HepG2 (cell line): ENCODE results near the gene ZNF593OS. TPM values are rescaled to one million over a fixed set of nuclear protein-coding genes. Genes with fewer than 3 reads are reported as not detected.
A peak's percentile ranks its signal among the peaks of the same experiment; 100 is the strongest.

Experiments used
- AGO2 ChIP-seq: fragments of 200-400 bp; formaldehyde crosslinking; optimal IDR thresholded peaks from 2 replicates; pipeline ENCODE3; 2017; ENCODE audit warnings: mild to moderate bottlenecking, low read depth, low read length, moderate library complexity
- CHD2 ChIP-seq: IDR thresholded peaks from 2 replicates; pipeline ENCODE4 v1.6.1; 2011; ENCODE audit warnings: low read depth, low read length, improper control_type of control experiment
- EP300 ChIP-seq, 3 experiments: sonication (generic) in 1 of 3; formaldehyde crosslinking in 1 of 3; IDR thresholded peaks; 2 replicates each; pipeline versions ENCODE4 v1.5.1 to v1.6.1; 2011 to 2020; ENCODE audit warnings: low read depth in 2 of 3, low read length in 2 of 3, borderline replicate concordance in 1 of 3, improper control_type of control experiment in 1 of 3, mild to moderate bottlenecking in 1 of 3, missing genetic modification reagents in 1 of 3, moderate library complexity in 1 of 3
- ETV5 ChIP-seq: IDR thresholded peaks from 2 replicates; pipeline ENCODE4 v1.6.1; 2018; ENCODE audit warnings: missing biosample characterization, missing genetic modification reagents, inconsistent platforms, borderline replicate concordance
- FOXA3 ChIP-seq: IDR thresholded peaks from 2 replicates; pipeline ENCODE4 v1.6.1; 2016; ENCODE audit warnings: missing genetic modification reagents, missing compliant biosample characterization
- GTF2F1 ChIP-seq: fragments of 150-350 bp; IDR thresholded peaks from 2 replicates; pipeline ENCODE4 v1.6.1; 2014; ENCODE audit warnings: low read length
- KDM1A ChIP-seq: IDR thresholded peaks from 2 replicates; pipeline ENCODE4 v1.6.1; 2016; ENCODE audit warnings: missing compliant biosample characterization
- MAF1 ChIP-seq: sonication (generic); formaldehyde crosslinking; IDR thresholded peaks from 2 replicates; pipeline ENCODE4 v1.5.0; 2020; ENCODE audit warnings: missing genetic modification reagents, borderline replicate concordance
- NFKBIZ ChIP-seq: IDR thresholded peaks from 2 replicates; pipeline ENCODE4 v1.6.1; 2018; ENCODE audit warnings: missing genetic modification reagents, missing compliant biosample characterization
- PAWR ChIP-seq: sonication (generic); formaldehyde crosslinking; IDR thresholded peaks from 2 replicates; pipeline ENCODE4 v1.4.0; 2020; ENCODE audit warnings: missing genetic modification reagents, mild to moderate bottlenecking, borderline replicate concordance
- RAD21 ChIP-seq: fragments of 450-650 bp; formaldehyde crosslinking; IDR thresholded peaks from 2 replicates; pipeline ENCODE4 v1.5.0; 2020; ENCODE audit warnings: mild to moderate bottlenecking
- XBP1 ChIP-seq: sonication (generic); formaldehyde crosslinking; IDR thresholded peaks from 2 replicates; pipeline ENCODE4 v1.5.0; 2020; ENCODE audit warnings: missing genetic modification reagents
- ZEB1 ChIP-seq: IDR thresholded peaks from 2 replicates; pipeline ENCODE4 v1.6.1; 2012; ENCODE audit warnings: mild to moderate bottlenecking, low read depth, inconsistent platforms; ENCODE audit not compliant: insufficient replicate concordance
- ZFAT ChIP-seq: sonication (generic); formaldehyde crosslinking; conservative IDR thresholded peaks from 2 replicates; pipeline ENCODE4 v1.8.1; 2023; ENCODE audit warnings: missing genetic modification reagents, inconsistent platforms
- ZFP37 ChIP-seq: sonication (generic); formaldehyde crosslinking; IDR thresholded peaks from 2 replicates; pipeline ENCODE4 v1.4.0; 2020; ENCODE audit warnings: missing genetic modification reagents, borderline replicate concordance
- ZNF101 ChIP-seq: sonication (generic); formaldehyde crosslinking; IDR thresholded peaks from 2 replicates; pipeline ENCODE4 v1.4.0; 2020; ENCODE audit warnings: mild to moderate bottlenecking, low read depth, missing genetic modification reagents, borderline replicate concordance
- ZNF160 ChIP-seq: sonication (generic); formaldehyde crosslinking; IDR thresholded peaks from 2 replicates; pipeline ENCODE4 v1.8.0; 2022; ENCODE audit warnings: mild to moderate bottlenecking, inconsistent platforms, missing genetic modification reagents
- ZNF224 ChIP-seq: sonication (generic); formaldehyde crosslinking; IDR thresholded peaks from 2 replicates; pipeline ENCODE4 v1.5.0; 2020; ENCODE audit warnings: mild to moderate bottlenecking, missing genetic modification reagents
- ZNF274 ChIP-seq: sonication (generic); formaldehyde crosslinking; IDR thresholded peaks from 2 replicates; pipeline ENCODE4 v1.5.1; 2020; ENCODE audit warnings: mild to moderate bottlenecking, missing genetic modification reagents
- ZNF503 ChIP-seq: sonication (generic); formaldehyde crosslinking; IDR thresholded peaks from 2 replicates; pipeline ENCODE4 v1.4.0; 2020; ENCODE audit warnings: missing genetic modification reagents
- ZNF510 ChIP-seq: sonication (generic); formaldehyde crosslinking; IDR thresholded peaks from 2 replicates; pipeline ENCODE4 v1.4.0; 2020; ENCODE audit warnings: low read depth, mild to moderate bottlenecking, missing genetic modification reagents
- ZNF629 ChIP-seq: sonication (generic); formaldehyde crosslinking; conservative IDR thresholded peaks from 2 replicates; pipeline ENCODE4 v1.5.0; 2020; ENCODE audit warnings: missing genetic modification reagents
- ZNF7 ChIP-seq: IDR thresholded peaks from 2 replicates; pipeline ENCODE4 v1.6.1; 2016; ENCODE audit warnings: missing biosample characterization, missing genetic modification reagents
- ZNF747 ChIP-seq: sonication (generic); formaldehyde crosslinking; IDR thresholded peaks from 2 replicates; pipeline ENCODE4 v1.8.1; 2023; ENCODE audit warnings: missing genetic modification reagents, mild to moderate bottlenecking, borderline replicate concordance
- ZNF772 ChIP-seq: sonication (generic); formaldehyde crosslinking; IDR thresholded peaks from 2 replicates; pipeline ENCODE4 v1.5.0; 2020; ENCODE audit warnings: mild to moderate bottlenecking, missing genetic modification reagents
- polyA plus RNA-seq, 8 experiments: library from polyadenylated mRNA; depleted of rRNA in 3 of 8; stranded (reverse) in 7 of 8; unstranded in 1 of 8; fragments of >200 nt; fragmentation: Illumina TruSeq in 4 of 8; extraction: Trizol in 4 of 8; gene quantifications; 2 replicates each; pipeline versions ENCODE4 v1.2.1 to v1.2.3, GENCODE V29; 2011 to 2016; ENCODE audit warnings: low read depth in 4 of 8, missing spikeins in 1 of 8, mixed read lengths in 1 of 8; ENCODE audit not compliant: insufficient read depth in 1 of 8
- total RNA-seq, 5 experiments: library from RNA; depleted of rRNA; stranded (reverse); fragments of >200 nt; fragmentation: Illumina TruSeq; extraction: Trizol; gene quantifications; 2 replicates each; pipeline ENCODE4 v1.2.3, GENCODE V29; 2016; ENCODE audit warnings: low read depth in 1 of 5
- TF ChIP-seq, protein P1 (sequence below): IDR thresholded peaks from 2 replicates; pipeline ENCODE4 v1.6.1; 2012; ENCODE audit warnings: low read length, improper control_type of control experiment
- TF ChIP-seq, protein P2 (sequence below): sonication (generic); IDR thresholded peaks from 2 replicates; pipeline ENCODE4 v1.6.1; 2016; ENCODE audit warnings: low read depth, borderline replicate concordance

The ZNF593OS gene
- total and polyA plus RNA-seq, 2 of the 13 experiments (the other 11 are each of a cell fraction or from before 2014, with no cell fraction given) = not detected

- TF ChIP-seq ZNF503 (CRISPR knock-in tag) (no peak), ZNF7 (CRISPR knock-in tag) (no peak), ZNF629 (CRISPR knock-in tag) (no peak), MAF1 (no peak), XBP1 (no peak), AGO2 (no peak), ZEB1 (peak; percentile 83), EP300 (IDR thresholded peaks at IDR 0.05; ENCODE audit: low read depth in 2 of 2, low read length in 2 of 2) (no peak), EP300 (CRISPR knock-in tag; IDR thresholded peaks at IDR 0.05; ENCODE audit: borderline replicate concordance) (no peak), ZNF160 (no peak), PAWR (CRISPR knock-in tag) (no peak), ZNF224 (no peak), ZNF510 (CRISPR knock-in tag) (no peak), ZFP37 (CRISPR knock-in tag) (no peak), KDM1A (CRISPR knock-in tag) (no peak), RAD21 (CRISPR knock-in tag) (no peak), ETV5 (peak; percentile 47; the same call in 1 of the 2 replicates), ZNF101 (CRISPR knock-in tag) (no peak), ZNF274 (no peak), CHD2 (no peak), ZNF772 (no peak), ZNF747 (CRISPR knock-in tag) (no peak), GTF2F1 (no peak), ZFAT (CRISPR knock-in tag) (0 out of 2 replicates have a peak, but pooled peaks have one; percentile 42), NFKBIZ (no peak), FOXA3 (CRISPR knock-in tag) (peak; percentile 12; the same call in 1 of the 2 replicates)
- TF ChIP-seq, protein P1, sequence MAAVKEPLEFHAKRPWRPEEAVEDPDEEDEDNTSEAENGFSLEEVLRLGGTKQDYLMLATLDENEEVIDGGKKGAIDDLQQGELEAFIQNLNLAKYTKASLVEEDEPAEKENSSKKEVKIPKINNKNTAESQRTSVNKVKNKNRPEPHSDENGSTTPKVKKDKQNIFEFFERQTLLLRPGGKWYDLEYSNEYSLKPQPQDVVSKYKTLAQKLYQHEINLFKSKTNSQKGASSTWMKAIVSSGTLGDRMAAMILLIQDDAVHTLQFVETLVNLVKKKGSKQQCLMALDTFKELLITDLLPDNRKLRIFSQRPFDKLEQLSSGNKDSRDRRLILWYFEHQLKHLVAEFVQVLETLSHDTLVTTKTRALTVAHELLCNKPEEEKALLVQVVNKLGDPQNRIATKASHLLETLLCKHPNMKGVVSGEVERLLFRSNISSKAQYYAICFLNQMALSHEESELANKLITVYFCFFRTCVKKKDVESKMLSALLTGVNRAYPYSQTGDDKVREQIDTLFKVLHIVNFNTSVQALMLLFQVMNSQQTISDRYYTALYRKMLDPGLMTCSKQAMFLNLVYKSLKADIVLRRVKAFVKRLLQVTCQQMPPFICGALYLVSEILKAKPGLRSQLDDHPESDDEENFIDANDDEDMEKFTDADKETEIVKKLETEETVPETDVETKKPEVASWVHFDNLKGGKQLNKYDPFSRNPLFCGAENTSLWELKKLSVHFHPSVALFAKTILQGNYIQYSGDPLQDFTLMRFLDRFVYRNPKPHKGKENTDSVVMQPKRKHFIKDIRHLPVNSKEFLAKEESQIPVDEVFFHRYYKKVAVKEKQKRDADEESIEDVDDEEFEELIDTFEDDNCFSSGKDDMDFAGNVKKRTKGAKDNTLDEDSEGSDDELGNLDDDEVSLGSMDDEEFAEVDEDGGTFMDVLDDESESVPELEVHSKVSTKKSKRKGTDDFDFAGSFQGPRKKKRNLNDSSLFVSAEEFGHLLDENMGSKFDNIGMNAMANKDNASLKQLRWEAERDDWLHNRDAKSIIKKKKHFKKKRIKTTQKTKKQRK = no peak
- TF ChIP-seq, protein P2, sequence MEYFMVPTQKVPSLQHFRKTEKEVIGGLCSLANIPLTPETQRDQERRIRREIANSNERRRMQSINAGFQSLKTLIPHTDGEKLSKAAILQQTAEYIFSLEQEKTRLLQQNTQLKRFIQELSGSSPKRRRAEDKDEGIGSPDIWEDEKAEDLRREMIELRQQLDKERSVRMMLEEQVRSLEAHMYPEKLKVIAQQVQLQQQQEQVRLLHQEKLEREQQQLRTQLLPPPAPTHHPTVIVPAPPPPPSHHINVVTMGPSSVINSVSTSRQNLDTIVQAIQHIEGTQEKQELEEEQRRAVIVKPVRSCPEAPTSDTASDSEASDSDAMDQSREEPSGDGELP = no peak
Observed at GRCh38 chr1:26177182-26177684, 5.6 kb upstream of the ZNF593OS start, which contains the start of gene CNKSR1 (continued).
